Heart right ventricle (tissue), 16 donors: ENCODE measurements around the gene DIPK1A. TPM values are rescaled to one million over a fixed set of nuclear protein-coding genes. Genes with fewer than 3 reads are reported as not detected.

Experiments used
- ATAC-seq, 8 donors: fragments of 200-7000 bp; cut with Tn5 transposase; one replicate each; pipeline ENCODE4 v1.9.1; 2020; ENCODE audit warnings: mild to moderate bottlenecking in 8 of 8, moderate library complexity in 8 of 8, moderate number of reproducible peaks in 1 of 8
- DNase-seq, 2 donors: peaks; one replicate each; pipeline ENCODE4 v3.0.0-alpha.2; 2020
- H3K27ac ChIP-seq, 10 donors: fragments of 200-600 bp; sonication (generic) in 2 of 10; one replicate each; pipeline versions ENCODE4 v1.5.0 to v1.8.0; 2020 to 2022; ENCODE audit warnings: mild to moderate bottlenecking in 3 of 10
- H3K27me3 ChIP-seq, 7 donors: fragments of 200-600 bp; one replicate each; pipeline ENCODE4 v1.8.0; 2021 to 2022; ENCODE audit warnings: mild to moderate bottlenecking in 2 of 7
- H3K36me3 ChIP-seq, 9 donors: fragments of 200-600 bp; sonication (generic) in 1 of 9; one replicate each; pipeline versions ENCODE4 v1.5.0 to v1.8.0; 2020 to 2022; ENCODE audit warnings: mild to moderate bottlenecking in 2 of 9
- H3K4me1 ChIP-seq, 9 donors: fragments of 200-600 bp; sonication (generic) in 1 of 9; one replicate each; pipeline versions ENCODE4 v1.5.0 to v1.8.0; 2020 to 2022; ENCODE audit warnings: mild to moderate bottlenecking in 4 of 9
- H3K4me3 ChIP-seq, 10 donors: fragments of 200-600 bp; sonication (generic) in 2 of 10; one replicate each; pipeline versions ENCODE4 v1.5.0 to v1.8.0; 2020 to 2022; ENCODE audit warnings: mild to moderate bottlenecking in 7 of 10, moderate library complexity in 2 of 10
- H3K9me3 ChIP-seq, 11 donors: fragments of 200-600 bp in 10 of 11; sonication (generic) in 2 of 11; one replicate each; pipeline versions ENCODE4 v1.5.0 to v1.8.0; 2013 to 2022; ENCODE audit warnings: mild to moderate bottlenecking in 2 of 11, control low read depth in 1 of 11, moderate library complexity in 1 of 11
- CTCF ChIP-seq, 9 donors: fragments of 200-600 bp; sonication (generic) in 2 of 9; IDR thresholded peaks; one replicate each; pipeline versions ENCODE4 v1.5.0 to v1.8.0; 2021 to 2022; ENCODE audit warnings: antibody characterized with exemption in 9 of 9, mild to moderate bottlenecking in 5 of 9, moderate library complexity in 1 of 9
- WGBS, 2 donors: extraction: QIAGEN DNeasy Blood & Tissue Kit; methylation state at CpG; one replicate each; pipeline ENCODE4 v1.1.7; 2013; ENCODE audit warnings: inconsistent platforms in 1 of 2; 5-methylcytosine and 5-hydroxymethylcytosine counted together
- intact Hi-C, 10 donors: fragments of 100-400 bp; cut with DNase I; formaldehyde crosslinking; loops; one replicate each; pipeline versions ENCODE4 v1.11.1 to v1.14.2; 2022
- polyA plus RNA-seq, 2 donors: library from polyadenylated mRNA; stranded (reverse); fragments of 200-250 nt; gene quantifications; one replicate each; pipeline ENCODE4 v1.2.3, GENCODE V29; 2013
- total RNA-seq, 10 donors: library from RNA; stranded (reverse); fragmentation: NEBNext Ultra II Directional in 3 of 10; extraction: Animal tissue kit (Norgen Biotek cat#: 25700) in 3 of 10; gene quantifications; one replicate each; pipeline versions ENCODE4 v1.2.1 to v1.2.4, GENCODE V29; 2021 to 2023
- donor health status: Arrhythmogenic right ventricular cardiomyopathy.
- donor health status: ischemic (EF 13 %, LVEDD 7.1; RV severe dilation, severe dysfunction).
- donor health status: healthy with polysubstance abuse.
- donor health status: DM: no; HTN: yes; CAD: no.
- donor health status: DM: no; HTN: no; CAD: no.
- donor health status: ischemic (EF 25% LVEDD 6.9; RV normal size, moderate dysfunction).
- donor health status: ischemic (EF 25% LVEDD 5.7; RV mildly dilated, moderate dysfunction).
- donor health status: healthy.
- donor health status: DM: yes; HTN: yes; CAD: no.
- donor health status: Ischemic cardiomyopathy.
- donor health status: ischemic (EF 35%, LVEDD 5.7; RV mildly dilated, moderate dysfunction).
- donor health status: nonischemic (EF 11% LVEDD 7.7; RV severe dilation, severe dysfunction).
- donor health status: DM: yes; HTN: yes; CAD: no.
- donor health status: PGD.
- donor health status: ischemic (EF 29% LVEDD 5.4; RV normal size, mild dysfunction).
- donor health status: nonischemic (EF 23%, LVEDD 6.1; RV moderate dilation, normal function).

Gene DIPK1A
- total and polyA plus RNA-seq, 12 donors, result 3.4 to 8.5 (median 6.3) TPM

DNA sequence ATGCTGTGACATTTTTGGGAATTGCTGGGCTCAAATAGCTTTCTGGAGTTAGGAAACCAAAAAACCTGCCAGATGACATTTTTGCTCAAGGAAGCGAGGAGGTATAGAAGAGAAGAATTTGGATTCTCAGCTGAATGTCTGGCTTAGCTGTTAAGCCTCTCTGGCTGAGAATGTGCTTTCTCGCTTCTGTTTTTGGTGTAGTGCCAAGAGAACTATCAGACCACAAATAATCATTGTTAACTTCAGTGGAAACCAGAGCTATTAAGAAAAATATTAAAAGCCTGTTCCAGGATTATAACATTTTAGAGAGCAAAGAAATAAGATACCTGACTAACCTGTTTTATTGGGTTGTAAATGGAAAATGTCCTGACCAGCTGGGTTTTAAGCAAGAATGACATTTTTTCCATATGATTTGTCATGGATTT, 39.5 kb upstream of the DIPK1A start:
- WGBS, 2 donors, result 0 to 4% methylated on average over 2 of the region's 2 CpGs
- Histone ChIP-seq H3K36me3 (no peaks in the 10 kb centered on the region), H3K27ac (no peak overlapping the region), H3K4me1 (peaks cover 0 to 13% (median 6%) of the 10 kb centered on the region in 9 donors), H3K4me3 (no peak overlapping the region), H3K27me3 (peaks cover 0 to 8% (median 0%) of the 10 kb centered on the region in 7 donors), H3K9me3 (no peaks in the 10 kb centered on the region)
- ATAC-seq, result no peak
- intact Hi-C loops, result no loop called here
- no peak for TF ChIP-seq CTCF (IDR thresholded peaks at IDR 0.05)
- no peak for DNase-seq

- Histone ChIP-seq H3K27me3 (peaks cover 0 to 8% (median 0%) of the 10 kb centered on the region in 7 donors), H3K4me3 (no peak overlapping the region), H3K27ac (no peak overlapping the region), H3K36me3 (no peaks in the 10 kb centered on the region), H3K9me3 (no peaks in the 10 kb centered on the region), H3K4me1 (peaks cover 0 to 13% (median 6%) of the 10 kb centered on the region in 9 donors)
- TF ChIP-seq CTCF (IDR thresholded peaks at IDR 0.05), result no peak
- no peak for ATAC-seq
- WGBS, 2 donors, result 56 to 67% methylated on average over 2 of the region's 2 CpGs
- intact Hi-C loops, result no loop called here
- no peak for DNase-seq
Measured at GRCh38 chr1:93000291-93000690, 39.0 kb upstream of the DIPK1A start.

- Histone ChIP-seq H3K9me3 (no peaks in the 10 kb centered on the region), H3K4me1 (peaks cover 0 to 13% (median 6%) of the 10 kb centered on the region in 9 donors), H3K27ac (no peak overlapping the region), H3K36me3 (no peaks in the 10 kb centered on the region), H3K4me3 (no peak overlapping the region), H3K27me3 (no peaks in the 10 kb centered on the region)
- ATAC-seq (no peak), DNase-seq (no peak)
- TF ChIP-seq CTCF (IDR thresholded peaks at IDR 0.05), result no peak
- intact Hi-C loops, result loop anchor here in 4 of 10 donors (5.0 kb wide), 1 partner anchor 37 kb away; the partner anchor contains the start of gene DIPK1A (in 4 of the 4)
- 89 to 94% methylated on average over 5 of the region's 5 CpGs for WGBS, 2 donors
Measured at GRCh38 chr1:92998821-92999220, 37.6 kb upstream of the DIPK1A start.

DNA sequence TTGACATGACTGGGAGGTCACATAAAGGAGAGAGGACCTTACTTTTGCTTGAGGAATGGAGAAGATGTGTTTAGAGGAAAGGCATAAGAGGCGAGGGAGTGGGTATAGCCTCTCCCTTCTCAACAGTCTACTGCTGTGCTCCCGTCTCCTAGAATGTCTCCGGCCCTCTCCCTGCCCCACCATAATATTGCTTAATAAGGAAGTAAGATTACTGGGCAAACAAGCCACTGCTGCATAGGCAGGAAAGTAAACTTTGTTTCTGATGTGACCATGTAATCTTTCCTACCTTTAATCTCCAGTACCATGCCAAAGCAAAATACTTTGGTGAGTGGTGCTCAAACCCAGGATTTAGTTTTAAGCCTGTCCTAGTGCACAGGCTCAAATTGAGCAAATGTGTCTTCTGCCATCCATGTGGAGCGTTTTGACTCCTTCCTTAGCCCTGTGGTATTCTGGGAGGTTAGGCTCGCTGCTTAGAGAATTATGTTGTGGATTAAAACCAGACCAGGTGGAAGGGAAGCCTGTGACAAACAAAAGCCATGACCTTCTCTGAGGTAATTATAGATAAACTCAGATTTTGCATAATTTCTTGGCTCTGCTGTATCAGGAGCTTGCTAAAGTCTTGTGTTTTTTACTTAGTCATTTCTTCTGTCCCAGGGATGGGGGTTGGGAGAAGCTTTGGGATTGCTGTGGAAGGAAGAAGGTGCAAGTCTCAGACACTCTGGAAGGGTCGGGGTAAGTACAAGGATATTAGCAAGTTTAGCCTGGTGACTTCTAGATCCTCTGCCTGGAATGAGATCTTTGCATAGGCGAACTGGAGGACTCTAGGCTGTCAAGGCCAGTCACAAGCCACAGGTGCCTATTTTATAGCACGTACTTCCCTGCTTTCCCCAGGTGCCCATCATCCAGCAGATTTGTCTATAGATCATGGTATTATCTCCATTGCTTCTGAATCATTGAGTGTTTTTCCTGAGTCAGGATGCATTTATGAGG, 34.5 kb upstream of the DIPK1A start:
- intact Hi-C loops, result loop anchor here in 8 of 10 donors (1.0 to 5.0 kb wide), 4 partner anchors 33 to 137 kb away; partner anchors contain the start of gene DIPK1A (in 6 of the 8)
- TF ChIP-seq CTCF (IDR thresholded peaks at IDR 0.05), result no peak
- no peaks in the 10 kb centered on the region for H3K36me3 ChIP-seq
- no peaks in the 10 kb centered on the region for H3K27me3 ChIP-seq
- no peaks in the 10 kb centered on the region for H3K9me3 ChIP-seq
- no peak overlapping the region for H3K4me3 ChIP-seq
- DNase-seq, result no peak
- peaks cover 0 to 8% (median 6%) of the 10 kb centered on the region in 9 donors for H3K4me1 ChIP-seq
- WGBS, 2 donors, result 78 to 85% methylated on average over 8 of the region's 8 CpGs
- no peak overlapping the region for H3K27ac ChIP-seq
- no peak for ATAC-seq
